WI38 (cell line): ENCODE data around the gene NOC2L.

Experiments used
- H3K4me3 ChIP-seq: 2 replicates; pipeline ENCODE4 v1.5.1; 2011; ENCODE audit warnings: low read depth, mild to moderate bottlenecking, control low read depth, low read length
- CTCF ChIP-seq: IDR thresholded peaks from 2 replicates; pipeline ENCODE4 v1.5.1; 2012; ENCODE audit warnings: low read depth, mild to moderate bottlenecking, control low read depth, low read length

NOC2L gene

GRCh38 chr1:960363-961131 lies 1.5 kb upstream of the NOC2L start, which contains the start of gene KLHL17:
KLHL17 (plus strand) TSS chr1:960584; CDS start chr1:960694, 110 bp downstream.
- TF ChIP-seq CTCF = no peak
- H3K4me3 ChIP-seq = peak within 1 kb of the TSS; percentile 68

GRCh38 chr1:959731-960362 lies 791 bp upstream of the NOC2L start:
- no peak for TF ChIP-seq CTCF
- peak overlapping the region; percentile 68 for H3K4me3 ChIP-seq

GRCh38 chr1:956636-957035 lies 2.4 kb downstream of the NOC2L start:
- TF ChIP-seq CTCF = no peak
- no peak overlapping the region for H3K4me3 ChIP-seq

GRCh38 chr1:955474-955873 lies 3.6 kb downstream of the NOC2L start:
- TF ChIP-seq CTCF = no peak
- no peak overlapping the region for H3K4me3 ChIP-seq

- no peak overlapping the region for H3K4me3 ChIP-seq
- no peak for TF ChIP-seq CTCF
These were observed 4.1 kb downstream of the NOC2L start for GRCh38 chr1:954927-955326.

GRCh38 chr1:953524-954320 lies 5.3 kb downstream of the NOC2L start:
- no peak overlapping the region for H3K4me3 ChIP-seq
- TF ChIP-seq CTCF = no peak
